OCI-LY1 (cell line): Measurements from ENCODE around the gene NUAK1.

Experiments used
- H2AFZ ChIP-seq: fragments of 200-600 bp; sonication (generic), shearing (Covaris generic); 2 replicates; pipeline ENCODE4 v1.6.0; 2014; ENCODE audit warnings: antibody characterized with exemption, mild to moderate bottlenecking, low read length
- H3F3A ChIP-seq: fragments of 200-600 bp; sonication (generic), shearing (Covaris generic); 2 replicates; pipeline ENCODE4 v1.6.0; 2014; ENCODE audit warnings: mild to moderate bottlenecking, antibody characterized with exemption, low read length, moderate library complexity; ENCODE audit not compliant: insufficient read depth
- H3K27ac ChIP-seq: fragments of 200-600 bp; sonication (generic); 2 replicates; pipeline ENCODE4 v1.5.1; 2014; ENCODE audit warnings: low read length, mixed run types, mild to moderate bottlenecking, low read depth; ENCODE audit not compliant: poor library complexity, severe bottlenecking
- H3K27me3 ChIP-seq: fragments of 200-600 bp; sonication (generic); 2 replicates; pipeline ENCODE4 v1.6.0; 2014; ENCODE audit warnings: antibody characterized with exemption, mild to moderate bottlenecking, low read length, moderate library complexity; ENCODE audit not compliant: insufficient read depth
- H3K36me3 ChIP-seq: fragments of 200-600 bp; sonication (generic); 2 replicates; pipeline ENCODE4 v1.6.1; 2014; ENCODE audit warnings: mild to moderate bottlenecking, antibody characterized with exemption, low read length, moderate library complexity, mixed read lengths; ENCODE audit not compliant: insufficient read depth
- H3K4me1 ChIP-seq: fragments of 200-600 bp; sonication (generic); 2 replicates; pipeline ENCODE4 v1.5.1; 2014; ENCODE audit warnings: mild to moderate bottlenecking, low read length, moderate library complexity; ENCODE audit not compliant: insufficient read depth, severe bottlenecking
- H3K4me2 ChIP-seq: fragments of 200-600 bp; sonication (generic), shearing (Covaris generic); 2 replicates; pipeline ENCODE4 v1.6.1; 2014; ENCODE audit warnings: low read length
- H3K4me3 ChIP-seq: fragments of 200-600 bp; sonication (generic); 2 replicates; pipeline ENCODE4 v1.5.1; 2014; ENCODE audit warnings: low read length, low read depth, mild to moderate bottlenecking, mixed read lengths; ENCODE audit not compliant: poor library complexity, severe bottlenecking
- H3K79me2 ChIP-seq: fragments of 200-600 bp; shearing (Covaris generic); 2 replicates; pipeline ENCODE4 v1.6.1; 2016; ENCODE audit warnings: mixed run types, low read length, mixed read lengths; ENCODE audit not compliant: insufficient read depth
- H3K9ac ChIP-seq: fragments of 200-600 bp; sonication (generic), shearing (Covaris generic); 2 replicates; pipeline ENCODE4 v1.6.1; 2014; ENCODE audit warnings: mild to moderate bottlenecking, low read length, mixed read lengths
- H3K9me2 ChIP-seq: fragments of 200-600 bp; sonication (generic), shearing (Covaris generic); 2 replicates; pipeline ENCODE4 v1.6.1; 2014; ENCODE audit warnings: low read depth, mild to moderate bottlenecking, low read length, mixed read lengths
- H3K9me3 ChIP-seq: fragments of 200-600 bp; shearing (Covaris generic); 2 replicates; pipeline ENCODE4 v1.6.1; 2014; ENCODE audit warnings: low read length, mixed read lengths
- H4K20me1 ChIP-seq: fragments of 200-600 bp; sonication (generic), shearing (Covaris generic); 2 replicates; pipeline ENCODE4 v1.6.0; 2016; ENCODE audit warnings: mild to moderate bottlenecking, low read length; ENCODE audit not compliant: insufficient read depth
- CTCF ChIP-seq: fragments of 200-600 bp; sonication (generic), shearing (Covaris generic); IDR thresholded peaks from 2 replicates; pipeline ENCODE4 v1.5.1; 2017; ENCODE audit warnings: mild to moderate bottlenecking, antibody characterized with exemption, low read length, moderate library complexity, mixed read lengths
- EZH2 ChIP-seq: fragments of 200-600 bp; sonication (generic), shearing (Covaris generic); IDR thresholded peaks from 2 replicates; pipeline ENCODE4 v1.8.0; 2017; ENCODE audit warnings: borderline replicate concordance, mixed run types, mild to moderate bottlenecking, antibody characterized with exemption, low read length, moderate library complexity, mixed read lengths

NUAK1 gene

GRCh38 chr12:106044773-106045172 lies 94.0 kb downstream of the NUAK1 start:
- no peaks in the 10 kb centered on the region for H3F3A ChIP-seq
- no peaks in the 10 kb centered on the region for H3K9me2 ChIP-seq
- no peak overlapping the region for H3K4me3 ChIP-seq
- no peaks in the 10 kb centered on the region for H3K79me2 ChIP-seq
- no peaks in the 10 kb centered on the region for H3K36me3 ChIP-seq
- H3K27me3 ChIP-seq, result no peaks in the 10 kb centered on the region
- no peaks in the 10 kb centered on the region for H4K20me1 ChIP-seq
- H3K9me3 ChIP-seq, result no peaks in the 10 kb centered on the region
- no peak overlapping the region for H3K9ac ChIP-seq
- H2AFZ ChIP-seq, result no peak overlapping the region
- H3K4me1 ChIP-seq, result no peaks in the 10 kb centered on the region
- no peak overlapping the region for H3K4me2 ChIP-seq
- TF ChIP-seq CTCF (no peak), EZH2 (no peak)
- H3K27ac ChIP-seq, result no peak overlapping the region

- H3F3A ChIP-seq, result no peaks in the 10 kb centered on the region
- H3K36me3 ChIP-seq, result no peaks in the 10 kb centered on the region
- H4K20me1 ChIP-seq, result no peaks in the 10 kb centered on the region
- H3K27me3 ChIP-seq, result no peaks in the 10 kb centered on the region
- H3K9ac ChIP-seq, result no peak overlapping the region
- no peak overlapping the region for H3K27ac ChIP-seq
- H3K79me2 ChIP-seq, result no peaks in the 10 kb centered on the region
- no peak overlapping the region for H2AFZ ChIP-seq
- H3K4me3 ChIP-seq, result no peak overlapping the region
- no peak overlapping the region for H3K4me2 ChIP-seq
- H3K9me2 ChIP-seq, result no peaks in the 10 kb centered on the region
- no peak for TF ChIP-seq CTCF
- no peak for TF ChIP-seq EZH2
- H3K9me3 ChIP-seq, result no peaks in the 10 kb centered on the region
- H3K4me1 ChIP-seq, result no peaks in the 10 kb centered on the region
Observed at GRCh38 chr12:106042037-106042436, 96.7 kb downstream of the NUAK1 start.

GRCh38 chr12:106040521-106040920 lies 98.2 kb downstream of the NUAK1 start:
- Histone ChIP-seq H3F3A (no peaks in the 10 kb centered on the region), H3K4me1 (no peaks in the 10 kb centered on the region), H3K4me3 (no peak overlapping the region), H3K27ac (no peak overlapping the region), H4K20me1 (no peaks in the 10 kb centered on the region), H3K9me3 (no peaks in the 10 kb centered on the region), H3K79me2 (no peaks in the 10 kb centered on the region), H3K4me2 (no peak overlapping the region), H3K9ac (no peak overlapping the region), H2AFZ (no peak overlapping the region), H3K36me3 (no peaks in the 10 kb centered on the region), H3K27me3 (no peaks in the 10 kb centered on the region), H3K9me2 (no peaks in the 10 kb centered on the region)
- TF ChIP-seq CTCF (no peak), EZH2 (no peak)
